DMS153 (cell line): ENCODE results near the gene GPRC5C.
"Not testable (repeated sequence)": the region's sequence is repeated elsewhere in the genome, so short reads cannot be mapped to it uniquely, and the experiment has no call there.

Experiments used
- DNase-seq: peaks from one replicate; lab custom pipeline; 2025; lab: John Stamatoyannopoulos, UW

GPRC5C gene

DNA sequence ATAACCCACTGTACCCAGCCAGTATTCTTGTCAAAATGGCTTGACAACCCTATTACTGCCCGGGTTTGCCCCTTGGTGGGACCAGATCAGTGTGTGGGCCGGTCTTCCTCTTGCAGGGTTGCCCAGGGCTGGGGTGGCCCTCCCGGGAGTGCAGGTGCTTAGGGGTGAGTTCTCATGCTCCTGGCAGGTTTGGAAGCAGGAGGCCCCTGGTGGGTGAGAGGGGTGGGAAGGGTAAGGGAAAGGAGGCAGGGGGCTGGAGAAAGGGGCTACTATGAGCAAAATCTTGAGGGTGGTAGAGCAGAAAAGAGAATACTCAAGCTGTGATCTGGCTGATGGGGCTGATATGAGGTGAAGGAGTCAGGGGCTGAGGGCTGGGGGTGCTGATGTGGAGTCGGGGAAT is 41.0 kb downstream of the GPRC5C start:
- DNase-seq = no peak

DNA sequence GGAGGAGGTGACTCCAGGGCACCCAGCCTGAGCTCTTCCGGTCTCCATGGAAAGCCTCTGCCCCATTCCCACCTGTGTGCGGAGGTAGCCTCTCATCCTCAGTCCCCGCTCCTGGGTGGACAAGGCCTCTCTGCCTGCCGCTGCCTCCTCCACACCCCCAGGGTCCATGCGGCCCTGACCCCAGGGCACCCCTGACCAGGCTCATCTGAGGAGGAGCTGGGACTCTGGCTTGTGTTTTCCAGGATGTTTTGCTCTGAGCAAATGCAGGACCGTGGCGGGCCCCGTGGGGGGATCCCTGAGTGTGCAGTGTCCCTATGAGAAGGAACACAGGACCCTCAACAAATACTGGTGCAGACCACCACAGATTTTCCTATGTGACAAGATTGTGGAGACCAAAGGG is 41.4 kb downstream of the GPRC5C start:
- no peak for DNase-seq

DNA sequence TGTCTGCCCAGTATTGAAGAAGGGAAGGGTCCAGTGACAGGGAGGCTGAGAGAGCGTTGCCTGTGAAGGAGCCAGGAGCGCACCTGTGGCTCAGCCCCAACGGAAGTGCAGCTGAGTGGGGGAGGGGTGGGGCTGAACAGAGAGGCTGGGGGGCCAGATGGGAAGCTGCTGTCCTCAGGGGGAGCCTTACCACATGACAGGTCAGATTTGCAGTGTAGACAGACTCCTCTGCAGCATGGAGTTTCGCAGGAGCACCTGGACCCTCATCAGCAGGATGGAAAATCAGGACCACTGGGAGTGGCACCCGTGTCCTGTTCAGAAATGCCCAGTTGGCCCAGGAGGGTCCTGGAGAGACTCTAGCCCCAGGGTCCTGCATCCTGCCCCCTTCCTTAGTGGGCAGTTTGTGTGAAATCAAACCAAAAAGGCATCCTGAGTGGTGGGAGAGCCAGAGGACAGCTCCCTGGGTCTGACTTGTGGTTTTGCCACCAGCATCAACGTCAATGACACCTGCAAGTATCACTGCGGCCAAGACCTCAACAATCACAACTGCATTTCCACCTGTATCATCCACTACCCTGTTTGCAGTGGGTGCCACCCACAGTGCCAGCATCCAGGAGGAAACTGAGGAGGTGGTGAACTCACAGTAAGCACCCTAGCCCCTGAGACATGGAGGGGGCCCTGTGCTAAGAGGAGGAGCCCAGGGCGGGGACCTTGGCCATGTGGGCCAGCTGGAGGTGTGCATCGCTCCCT is 42.3 kb downstream of the GPRC5C start:
- no peak for DNase-seq

DNA sequence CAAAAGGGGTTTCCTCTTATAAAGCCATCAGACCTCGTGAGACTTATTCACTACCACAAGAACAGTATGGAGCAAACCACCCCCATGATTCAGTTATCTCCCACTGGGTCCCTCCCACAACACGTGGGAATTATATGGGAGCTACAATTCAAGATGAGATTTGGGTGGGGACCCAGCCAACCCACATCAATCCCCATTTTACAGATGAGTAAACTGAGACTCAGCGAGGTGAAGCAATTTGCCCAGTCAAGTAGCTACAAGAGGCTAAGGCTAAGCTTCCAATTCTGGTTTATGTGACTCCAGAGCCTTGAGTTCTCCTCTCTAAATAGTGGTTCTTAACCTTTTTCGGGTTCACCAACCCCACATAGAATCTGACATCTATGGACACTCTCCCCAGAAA is 43.3 kb downstream of the GPRC5C start:
- DNase-seq = no peak

DNA sequence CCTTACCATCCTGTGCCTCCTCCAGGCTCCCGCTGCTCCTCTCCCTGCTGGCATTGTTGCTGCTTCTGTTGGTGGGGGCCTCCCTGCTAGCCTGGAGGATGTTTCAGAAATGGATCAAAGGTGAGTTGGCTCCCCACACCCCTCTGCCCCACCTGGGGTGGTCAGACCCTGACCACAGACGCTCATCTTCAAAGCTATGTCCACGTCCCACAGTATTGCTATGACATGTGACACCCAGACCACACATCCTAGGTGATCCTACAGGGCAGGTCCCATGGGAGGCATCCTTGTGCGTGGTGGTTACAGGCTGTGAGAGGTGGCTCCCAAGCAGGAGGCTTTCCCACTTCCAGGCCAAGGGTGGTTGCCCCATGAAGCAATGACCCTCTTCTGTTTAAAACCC is 45.5 kb downstream of the GPRC5C start:
- DNase-seq = no peak

DNA sequence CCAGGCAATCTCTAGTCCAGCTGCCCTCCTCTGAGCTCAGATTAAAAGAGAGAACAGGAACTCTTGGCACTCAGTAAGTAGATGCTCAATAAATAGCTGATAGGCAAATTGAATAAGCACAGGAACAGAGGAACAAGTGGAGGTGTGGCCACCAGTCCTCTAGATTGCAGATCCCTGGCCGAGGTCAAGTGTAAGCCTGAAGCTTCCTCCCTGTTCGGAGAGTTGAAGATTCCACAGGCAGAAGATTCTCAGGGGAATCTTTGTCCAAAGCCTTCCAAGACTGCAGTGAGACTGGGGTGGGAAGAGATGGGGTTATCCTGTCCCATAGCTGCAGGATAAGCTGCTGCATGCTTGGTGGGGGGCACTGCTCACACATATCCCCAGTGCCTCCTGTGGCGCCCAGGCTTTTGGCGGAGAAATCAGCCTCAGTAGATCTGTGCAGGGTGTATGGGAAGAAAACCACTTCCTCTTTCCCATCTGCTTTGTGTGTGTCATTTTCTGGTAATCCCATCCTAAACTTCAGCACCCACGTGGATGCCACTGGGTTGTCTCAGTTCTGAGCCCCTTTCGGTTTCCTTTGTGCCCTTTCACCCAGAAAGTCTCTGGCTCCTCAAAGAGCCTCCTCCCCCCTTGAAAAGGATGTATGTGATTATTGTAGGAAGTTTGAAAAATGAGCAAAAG is 46.7 kb downstream of the GPRC5C start:
- DNase-seq = no peak

DNA sequence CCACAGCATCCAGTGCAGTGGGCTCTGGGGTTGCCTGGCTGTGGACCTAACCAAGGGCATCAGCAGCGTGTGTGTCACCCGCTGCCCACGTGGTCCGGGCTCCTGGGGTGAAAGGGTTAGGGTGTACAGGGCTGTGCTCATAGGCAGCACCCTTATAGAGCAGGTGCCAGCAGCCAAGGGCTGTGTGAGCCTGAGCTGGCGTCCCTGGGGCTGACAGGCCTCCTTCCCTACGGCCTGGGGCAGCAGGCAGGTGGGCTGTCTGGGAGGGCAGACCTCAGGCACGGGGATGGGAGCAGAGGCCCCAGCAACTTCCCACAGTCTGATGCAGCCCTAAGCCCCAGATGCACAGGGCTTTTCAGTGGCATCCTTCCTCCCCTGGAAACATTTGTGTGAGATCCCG is 48.4 kb downstream of the GPRC5C start:
- DNase-seq = no peak

DNA sequence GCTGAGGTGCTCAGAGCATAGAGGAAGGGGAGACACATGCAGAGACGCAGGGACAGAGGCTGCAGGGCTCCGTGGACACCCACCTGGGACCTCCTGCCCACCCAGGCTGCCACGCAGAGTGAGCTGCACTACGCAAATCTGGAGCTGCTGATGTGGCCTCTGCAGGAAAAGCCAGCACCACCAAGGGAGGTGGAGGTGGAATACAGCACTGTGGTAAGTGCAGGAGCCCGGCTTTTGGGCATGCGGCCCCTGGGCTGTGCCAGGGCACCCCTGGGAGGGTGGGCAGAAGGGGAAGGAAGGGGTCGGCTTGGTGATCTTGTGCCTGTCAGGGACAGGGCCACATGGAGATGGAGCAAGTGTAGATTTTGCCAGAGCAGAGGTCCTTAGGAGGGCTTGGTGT is 49.7 kb downstream of the GPRC5C start:
- DNase-seq = no peak

DNA sequence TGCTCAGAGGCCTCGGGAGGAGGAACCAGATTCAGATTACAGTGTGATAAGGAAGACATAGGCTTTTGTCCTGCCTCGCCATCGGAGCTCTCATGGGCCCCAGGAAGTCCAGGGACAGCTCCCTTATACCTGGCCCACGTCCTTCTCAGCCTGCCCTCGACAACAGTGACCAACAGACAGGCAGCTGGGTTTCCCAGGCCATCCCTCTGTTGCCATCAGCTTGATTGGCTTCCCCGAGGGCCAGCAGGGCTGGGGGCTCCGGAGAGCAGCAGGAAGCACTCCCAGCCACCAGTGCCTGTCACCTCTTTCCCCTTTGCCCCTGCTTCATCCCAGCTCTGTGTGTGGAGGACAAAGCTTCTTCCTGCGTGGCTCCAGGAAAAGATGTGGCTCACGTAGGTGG is 52.2 kb downstream of the GPRC5C start:
- no peak for DNase-seq

DNA sequence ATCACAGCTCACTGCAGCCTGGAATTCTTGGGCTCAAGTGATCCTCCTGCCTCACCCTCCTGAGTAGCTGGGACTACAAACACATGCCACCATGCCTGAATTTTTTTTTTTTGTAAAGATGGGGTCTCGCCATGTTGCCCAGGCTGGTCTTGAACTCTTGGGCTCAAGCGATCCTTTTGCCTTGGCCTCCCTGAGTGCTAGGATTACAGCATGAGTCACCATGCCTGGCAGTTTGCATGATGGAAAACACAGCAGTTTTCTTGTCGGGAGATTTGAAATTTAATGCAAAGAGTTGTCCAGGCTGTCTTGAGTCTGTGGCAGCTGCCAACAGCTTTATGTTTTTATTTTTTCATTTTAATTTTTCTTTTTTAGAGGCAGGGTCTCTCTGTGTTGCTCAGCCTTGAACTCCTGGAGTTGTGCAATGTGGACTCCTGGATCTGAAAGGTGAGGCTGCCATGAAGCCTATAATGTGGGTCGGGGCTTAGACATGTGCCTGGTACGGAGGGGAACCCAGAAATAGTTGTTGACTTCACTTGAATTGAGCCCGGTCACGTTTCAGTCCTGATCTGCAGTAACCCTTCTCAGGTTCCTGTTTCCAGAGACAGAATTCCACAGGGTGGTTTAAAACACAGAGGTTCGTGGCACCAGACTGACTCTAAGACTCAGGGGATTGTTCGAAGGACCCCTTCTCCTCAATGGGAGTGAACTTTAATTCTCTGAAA is 53.3 kb downstream of the GPRC5C start:
- DNase-seq = no peak

DNA sequence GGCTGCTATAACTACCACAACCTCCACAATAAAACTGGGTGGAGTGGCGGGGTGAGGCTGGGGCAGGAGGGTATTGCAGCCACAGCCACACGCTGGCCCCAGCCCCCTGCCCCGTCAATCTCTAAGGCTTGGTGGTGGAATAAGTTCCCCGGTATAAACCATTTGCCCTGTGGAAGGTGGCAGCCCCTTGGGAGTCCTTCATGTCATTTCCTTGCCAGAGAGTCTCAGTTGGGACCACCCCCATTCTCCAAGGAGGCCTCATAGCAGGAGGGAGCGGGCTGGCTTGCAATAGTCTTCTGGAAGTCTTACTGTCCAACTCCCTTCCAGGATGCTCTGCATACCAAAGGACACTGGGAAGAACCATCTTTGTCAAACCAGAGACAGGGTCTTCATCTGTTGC is 54.0 kb downstream of the GPRC5C start:
- DNase-seq = no peak

DNA sequence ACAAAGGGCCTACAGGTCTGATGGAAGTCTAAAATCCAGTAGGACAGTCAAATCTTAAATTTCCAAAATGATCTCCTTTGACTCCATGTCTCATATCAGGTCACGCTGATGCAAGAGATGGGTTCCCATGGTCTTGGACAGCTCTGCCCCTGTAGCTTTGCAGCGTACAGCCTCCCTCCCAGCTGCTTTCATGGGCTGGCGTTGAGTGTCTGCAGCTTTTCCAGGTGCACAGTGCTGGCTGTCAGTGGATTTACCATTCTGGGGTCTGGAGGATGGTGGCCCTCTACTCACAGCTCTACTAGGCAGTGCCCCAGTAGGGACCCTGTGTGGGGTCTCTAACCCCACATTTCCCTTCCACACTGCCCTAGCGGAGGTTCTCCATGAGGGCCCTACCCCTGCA is 56.4 kb downstream of the GPRC5C start:
- DNase-seq = not testable (repeated sequence)

DNA sequence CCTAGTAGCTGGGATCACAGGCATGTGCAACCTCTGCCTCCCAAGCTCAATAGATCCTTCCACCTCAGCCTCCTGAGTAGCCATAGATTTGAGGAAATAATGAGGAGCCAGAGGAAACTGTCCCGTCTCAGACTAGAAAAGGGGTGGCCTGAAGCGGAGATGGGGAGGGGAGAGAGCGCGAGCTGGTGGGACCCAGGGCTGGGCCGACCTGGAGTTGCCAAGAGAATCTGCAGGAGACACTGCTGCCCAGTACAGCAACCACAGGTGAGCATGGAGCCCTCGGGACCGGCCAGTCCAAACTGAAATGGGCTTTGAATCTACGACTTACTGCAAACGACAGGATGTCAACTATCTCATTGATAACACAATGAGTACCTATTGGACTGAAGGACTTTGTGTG is 58.8 kb downstream of the GPRC5C start:
- no peak for DNase-seq

DNA sequence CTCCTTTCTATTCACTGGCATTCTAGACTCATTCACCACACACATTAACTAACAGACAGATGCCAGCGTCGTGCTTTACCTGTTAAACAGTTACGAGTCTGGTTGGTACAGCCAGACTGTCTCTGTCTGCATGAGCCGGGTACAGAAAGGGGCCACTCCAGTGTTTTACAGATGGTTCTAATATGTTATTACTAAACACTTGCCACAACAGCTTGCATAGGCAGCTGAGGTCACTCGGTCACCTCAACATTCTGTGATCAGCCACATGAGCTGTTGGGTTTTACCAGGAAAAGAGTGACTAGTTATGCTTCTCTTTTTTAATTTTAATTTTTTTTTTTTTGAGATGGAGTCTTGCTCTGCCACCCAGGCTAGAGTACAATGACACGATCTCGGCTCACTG is 59.7 kb downstream of the GPRC5C start:
- DNase-seq = no peak

DNA sequence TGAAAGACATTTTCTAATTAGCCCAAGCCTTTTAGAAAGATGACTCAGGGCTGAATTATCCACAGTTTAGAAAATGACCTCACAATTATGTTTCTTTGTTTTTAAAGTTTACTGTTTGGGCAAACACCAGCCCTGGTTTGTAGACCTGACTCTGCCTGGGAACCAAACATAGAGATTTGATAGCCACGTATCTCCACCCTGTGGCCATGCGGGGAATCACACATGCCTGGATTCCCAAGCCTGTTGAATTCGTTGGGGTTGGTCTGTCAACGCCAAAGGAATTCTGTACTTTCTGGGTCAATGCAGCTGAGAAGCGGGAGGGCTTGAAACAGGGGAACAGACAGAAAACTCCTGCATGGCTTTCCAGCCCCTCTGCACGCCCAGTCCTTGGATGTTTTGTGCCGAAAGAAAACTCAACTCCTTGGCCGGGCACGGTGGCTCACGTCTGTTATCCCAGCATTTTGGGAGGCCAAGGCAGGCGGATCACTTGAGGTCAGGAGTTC is 61.5 kb downstream of the GPRC5C start:
- DNase-seq = peak; percentile 7
